Immature natural killer cell (primary cell): ENCODE results near the gene ZNF83. TPM values are rescaled to one million over a fixed set of nuclear protein-coding genes. Genes with fewer than 3 reads are reported as not detected.
A peak's percentile ranks its signal among the peaks of the same experiment; 100 is the strongest.
"Not testable (repeated sequence)": the region's sequence is repeated elsewhere in the genome, so short reads cannot be mapped to it uniquely, and the experiment has no call there.

Experiments used
- DNase-seq, 3 donors: peaks; one replicate each; pipeline ENCODE4 v3.0.0; 2022; ENCODE audit warnings: mixed read lengths in 1 of 3
- H3K27ac Mint-ChIP-seq, 6 donors: one replicate each; pipeline ENCODE4 v1.8.0; 2020; ENCODE audit warnings: mixed read lengths in 6 of 6, mild to moderate bottlenecking in 5 of 6, inconsistent platforms in 4 of 6, moderate library complexity in 3 of 6
- H3K27me3 Mint-ChIP-seq, 3 donors: one replicate each; pipeline ENCODE4 v1.8.0; 2020 to 2021; ENCODE audit warnings: low read depth in 3 of 3, mild to moderate bottlenecking in 3 of 3, mixed read lengths in 3 of 3, moderate library complexity in 3 of 3, inconsistent platforms in 1 of 3
- H3K36me3 Mint-ChIP-seq, 3 donors: one replicate each; pipeline ENCODE4 v1.8.0; 2020; ENCODE audit warnings: mixed read lengths in 3 of 3, inconsistent platforms in 2 of 3, mild to moderate bottlenecking in 2 of 3
- H3K4me1 Mint-ChIP-seq, 2 donors: one replicate each; pipeline ENCODE4 v1.8.0; 2020; ENCODE audit warnings: inconsistent platforms in 2 of 2, mild to moderate bottlenecking in 2 of 2, mixed read lengths in 2 of 2, moderate library complexity in 1 of 2
- H3K4me3 Mint-ChIP-seq, 5 donors: one replicate each; pipeline ENCODE4 v1.8.0; 2020; ENCODE audit warnings: mild to moderate bottlenecking in 5 of 5, mixed read lengths in 5 of 5, inconsistent platforms in 3 of 5, moderate library complexity in 3 of 5
- H3K9me3 Mint-ChIP-seq, 6 donors: one replicate each; pipeline ENCODE4 v1.8.0; 2020; ENCODE audit warnings: mild to moderate bottlenecking in 6 of 6, mixed read lengths in 6 of 6, inconsistent platforms in 4 of 6, moderate library complexity in 3 of 6
- polyA plus RNA-seq, 3 donors: library from polyadenylated mRNA; unstranded; fragments of 300-500 nt; fragmentation: Illumina TruSeq; gene quantifications; one replicate each; pipeline ENCODE4 v1.2.3, GENCODE V29; 2021

The ZNF83 gene
- polyA plus RNA-seq, 3 donors from 2014 or later = 5.2 to 19.1 (median 8.3) TPM

DNA sequence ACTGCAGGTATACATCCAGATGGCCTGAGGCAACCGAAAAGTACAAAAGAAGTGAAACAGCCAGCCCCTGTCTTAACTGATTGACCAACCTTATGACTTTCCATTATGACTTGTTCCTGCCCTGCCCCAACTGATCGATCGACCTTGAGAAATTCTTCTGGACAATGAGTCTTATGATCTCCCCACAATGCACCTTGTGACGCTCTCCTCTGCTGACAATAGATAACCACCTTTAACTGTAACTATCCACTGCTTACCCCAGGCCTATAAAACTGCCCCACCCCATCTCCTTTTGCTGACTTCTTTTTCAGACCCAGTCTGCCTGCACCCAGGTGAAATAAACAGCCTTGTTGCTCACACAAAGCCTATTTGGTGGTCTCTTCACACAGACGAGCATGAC is 11.2 kb downstream of the ZNF83 start:
- Mint-ChIP-seq H3K27me3 (peaks cover 0 to under 1% (median 0%) of the 10 kb centered on the region in 3 donors), H3K4me1 (peaks cover 3 to 5% of the 10 kb centered on the region in 2 donors), H3K27ac (no peak overlapping the region), H3K4me3 (no peak overlapping the region), H3K9me3 (no peaks in the 10 kb centered on the region), H3K36me3 (peaks cover 7 to 14% (median 9%) of the 10 kb centered on the region in 3 donors)
- DNase-seq = no peak

DNA sequence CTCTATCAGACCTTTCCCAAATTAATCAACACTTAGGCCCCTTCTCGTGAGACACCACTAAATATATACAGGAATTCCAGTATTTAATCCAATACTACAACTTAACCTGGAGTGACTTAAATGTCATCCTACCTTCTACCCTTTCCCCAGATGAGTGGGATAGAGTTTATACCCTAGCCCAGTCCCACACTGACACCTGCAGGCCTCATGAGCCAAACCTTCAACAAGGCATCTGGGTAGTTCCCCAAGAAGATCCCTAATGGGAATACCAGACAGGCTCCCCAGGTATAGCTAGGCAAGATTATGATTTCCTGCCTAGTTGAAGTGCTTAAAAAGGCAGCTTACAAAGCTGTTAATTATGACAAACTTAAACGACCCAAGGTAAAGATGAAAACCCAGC is 15.9 kb downstream of the ZNF83 start:
- Mint-ChIP-seq H3K27ac (peak overlapping the region in 4 of 6 donors; percentile 12 to 35 (median 24)), H3K36me3 (peaks cover 26 to 37% (median 31%) of the 10 kb centered on the region in 3 donors), H3K9me3 (peaks cover 0 to under 1% (median 0%) of the 10 kb centered on the region in 6 donors), H3K4me3 (no peak overlapping the region), H3K27me3 (peaks cover 0 to 4% (median 2%) of the 10 kb centered on the region in 3 donors), H3K4me1 (peaks cover 20 to 25% of the 10 kb centered on the region in 2 donors)
- DNase-seq = no peak

DNA sequence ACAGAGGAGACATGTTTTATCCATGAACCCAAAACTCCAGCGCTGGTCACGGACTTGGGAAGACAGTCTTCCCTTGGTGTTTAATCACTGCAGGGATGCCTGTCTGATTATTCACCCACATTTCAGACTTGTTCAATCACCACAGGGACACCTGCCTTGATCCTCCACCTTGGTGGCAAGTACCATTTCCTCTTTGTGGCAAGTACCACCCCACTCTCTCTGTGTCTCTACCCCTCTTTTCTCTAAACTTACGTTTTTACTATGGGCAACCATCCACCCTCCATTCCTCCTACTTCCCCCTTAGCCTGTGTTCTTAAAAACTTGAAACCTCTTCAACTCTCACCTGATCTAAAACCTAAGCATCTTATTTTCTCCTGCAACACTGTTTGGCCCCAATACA is 16.8 kb downstream of the ZNF83 start:
- DNase-seq = no peak
- peaks cover 33 to 46% (median 37%) of the 10 kb centered on the region in 3 donors for H3K36me3 Mint-ChIP-seq
- peaks cover 23 to 25% of the 10 kb centered on the region in 2 donors for H3K4me1 Mint-ChIP-seq
- H3K9me3 Mint-ChIP-seq = peaks cover 0 to 6% (median 4%) of the 10 kb centered on the region in 6 donors
- peaks cover 0 to 4% (median 2%) of the 10 kb centered on the region in 3 donors for H3K27me3 Mint-ChIP-seq
- peak overlapping the region; percentile 30 to 74 (median 41) for H3K27ac Mint-ChIP-seq
- H3K4me3 Mint-ChIP-seq = no peak overlapping the region

DNA sequence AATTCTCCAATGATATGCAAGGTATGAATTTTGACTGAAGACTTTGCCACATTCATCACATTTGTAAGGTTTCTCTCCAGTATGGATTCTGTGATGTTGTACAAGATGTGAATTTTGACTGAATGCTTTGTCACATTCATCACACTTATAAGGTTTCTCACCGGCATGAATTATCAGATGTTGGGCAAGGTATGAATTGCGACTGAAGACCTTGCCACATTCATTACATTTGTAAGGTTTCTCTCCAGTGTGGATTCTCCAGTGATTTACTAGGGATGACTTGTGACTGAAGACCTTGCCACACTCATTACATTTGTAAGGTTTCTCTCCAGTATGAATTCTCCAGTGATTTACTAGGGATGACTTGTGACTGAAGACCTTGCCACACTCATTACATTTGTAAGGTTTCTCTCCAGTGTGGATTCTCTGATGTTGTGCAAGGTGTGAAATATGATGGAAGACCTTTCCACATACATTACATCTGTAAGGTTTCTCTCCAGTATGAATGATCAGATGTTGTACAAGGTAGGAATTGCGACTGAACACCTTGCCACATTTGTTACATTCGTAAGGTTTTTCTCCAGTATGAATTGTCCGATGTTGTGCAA is 24.8 kb downstream of the ZNF83 start:
- Mint-ChIP-seq H3K27ac (no peak overlapping the region), H3K9me3 (peaks cover 14 to 40% (median 36%) of the 10 kb centered on the region in 6 donors)
- no peak for DNase-seq

DNA sequence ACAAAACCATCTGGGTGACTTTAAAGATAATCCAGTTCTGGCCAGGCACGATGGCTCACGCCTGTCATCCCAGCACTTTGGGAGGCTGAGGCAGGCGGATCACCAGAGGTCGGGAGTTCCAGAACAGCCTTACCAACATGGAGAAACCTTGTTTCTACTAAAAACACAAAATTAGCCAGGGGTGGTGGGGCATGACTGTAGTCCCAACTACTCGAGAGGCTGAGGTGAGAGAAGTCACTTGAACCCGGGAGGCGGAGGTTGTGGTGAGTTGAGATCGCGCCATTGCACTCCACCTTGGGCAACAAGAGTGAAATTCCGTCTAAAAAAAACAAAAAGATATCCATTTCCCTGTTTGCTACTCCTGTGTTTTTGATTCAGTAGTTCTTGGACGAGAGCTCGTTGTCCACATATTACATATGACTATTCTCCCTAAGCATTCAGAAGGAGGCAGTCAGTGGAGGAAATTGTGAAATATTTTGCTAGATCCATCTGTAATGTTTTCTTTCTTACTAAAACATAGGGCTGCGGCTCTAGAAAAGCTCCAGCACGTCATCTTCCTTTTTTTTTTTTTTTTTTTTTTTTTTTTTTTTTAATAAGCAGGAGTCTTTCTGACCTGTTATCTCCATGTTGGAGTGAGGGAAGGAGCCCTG is 34.5 kb downstream of the ZNF83 start:
- no peak overlapping the region for H3K27ac Mint-ChIP-seq
- DNase-seq = no peak
- H3K27me3 Mint-ChIP-seq = peaks cover 0 to 4% (median 2%) of the 10 kb centered on the region in 3 donors
- peaks cover 41 to 55% of the 10 kb centered on the region in 2 donors for H3K4me1 Mint-ChIP-seq
- H3K36me3 Mint-ChIP-seq = peaks cover 10 to 15% (median 13%) of the 10 kb centered on the region in 3 donors
- peak overlapping the region in 4 of 5 donors; percentile 27 to 54 (median 32) for H3K4me3 Mint-ChIP-seq
- peaks cover 0 to 2% (median 0%) of the 10 kb centered on the region in 6 donors for H3K9me3 Mint-ChIP-seq

More for the DNA sequence above, 24.8 kb downstream of the ZNF83 start:
- peaks cover 52 to 73% (median 65%) of the 10 kb centered on the region in 3 donors for H3K36me3 Mint-ChIP-seq
- no peak overlapping the region for H3K4me3 Mint-ChIP-seq
- H3K4me1 Mint-ChIP-seq = peaks cover 7 to 31% of the 10 kb centered on the region in 2 donors
- H3K27me3 Mint-ChIP-seq = peaks cover 0 to 2% (median 0%) of the 10 kb centered on the region in 3 donors

DNA sequence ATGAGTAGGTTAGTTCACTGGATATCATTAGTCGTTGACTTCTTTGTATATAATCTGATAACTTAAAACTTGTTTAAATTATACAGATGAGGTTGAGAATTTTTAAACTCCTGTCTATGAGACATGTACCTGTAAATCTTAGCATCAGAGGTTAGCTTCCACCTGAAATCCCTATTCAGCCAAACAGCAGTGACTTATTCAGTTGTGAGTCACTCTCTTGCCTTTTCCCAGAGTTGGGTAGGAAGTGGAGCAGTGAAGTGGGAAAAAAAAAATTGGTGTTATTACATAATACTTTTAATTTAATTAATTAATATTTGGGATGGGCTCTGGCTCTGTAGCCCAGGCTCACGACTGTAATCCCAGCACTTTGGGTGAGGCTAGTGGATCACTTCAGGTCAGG is 35.2 kb downstream of the ZNF83 start:
- H3K36me3 Mint-ChIP-seq = peaks cover 10 to 13% (median 13%) of the 10 kb centered on the region in 3 donors

DNA sequence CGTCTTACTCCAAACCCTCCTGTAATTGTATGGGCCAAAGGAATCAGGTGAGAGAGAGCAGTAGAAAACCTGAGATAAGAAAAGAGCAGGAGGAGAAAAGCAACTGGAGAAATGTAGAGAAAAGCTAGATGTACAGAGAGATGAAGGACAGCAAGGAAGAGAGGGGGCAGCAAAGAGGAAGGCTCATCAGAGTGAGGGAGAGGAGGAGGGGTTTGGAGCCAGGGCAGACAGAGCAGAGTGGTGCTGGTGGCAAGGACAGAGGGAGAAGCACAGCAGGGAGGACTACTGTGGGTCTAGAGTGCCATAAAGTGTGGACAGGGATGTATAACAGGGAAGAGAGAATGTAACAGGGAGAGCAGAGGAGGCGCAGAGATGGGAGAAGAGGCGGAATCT is 36.2 kb downstream of the ZNF83 start:
- Mint-ChIP-seq H3K27ac (peak overlapping the region; percentile 78 to 92 (median 87)), H3K4me1 (peaks cover 41 to 53% of the 10 kb centered on the region in 2 donors), H3K36me3 (peaks cover 17 to 21% (median 20%) of the 10 kb centered on the region in 3 donors), H3K4me3 (peak overlapping the region; percentile 86 to 96 (median 95))
- not testable (repeated sequence) for DNase-seq, H3K9me3 Mint-ChIP-seq, H3K27me3 Mint-ChIP-seq

More for the DNA sequence above, 35.2 kb downstream of the ZNF83 start:
- no peak for DNase-seq
- Mint-ChIP-seq H3K27me3 (peaks cover 0 to 4% (median 2%) of the 10 kb centered on the region in 3 donors), H3K4me3 (peak overlapping the region; percentile 32 to 96 (median 95)), H3K27ac (peak overlapping the region in 2 of 6 donors; percentile 45 to 83), H3K9me3 (peaks cover 0 to 2% (median 0%) of the 10 kb centered on the region in 6 donors), H3K4me1 (peaks cover 41 to 53% of the 10 kb centered on the region in 2 donors)

DNA sequence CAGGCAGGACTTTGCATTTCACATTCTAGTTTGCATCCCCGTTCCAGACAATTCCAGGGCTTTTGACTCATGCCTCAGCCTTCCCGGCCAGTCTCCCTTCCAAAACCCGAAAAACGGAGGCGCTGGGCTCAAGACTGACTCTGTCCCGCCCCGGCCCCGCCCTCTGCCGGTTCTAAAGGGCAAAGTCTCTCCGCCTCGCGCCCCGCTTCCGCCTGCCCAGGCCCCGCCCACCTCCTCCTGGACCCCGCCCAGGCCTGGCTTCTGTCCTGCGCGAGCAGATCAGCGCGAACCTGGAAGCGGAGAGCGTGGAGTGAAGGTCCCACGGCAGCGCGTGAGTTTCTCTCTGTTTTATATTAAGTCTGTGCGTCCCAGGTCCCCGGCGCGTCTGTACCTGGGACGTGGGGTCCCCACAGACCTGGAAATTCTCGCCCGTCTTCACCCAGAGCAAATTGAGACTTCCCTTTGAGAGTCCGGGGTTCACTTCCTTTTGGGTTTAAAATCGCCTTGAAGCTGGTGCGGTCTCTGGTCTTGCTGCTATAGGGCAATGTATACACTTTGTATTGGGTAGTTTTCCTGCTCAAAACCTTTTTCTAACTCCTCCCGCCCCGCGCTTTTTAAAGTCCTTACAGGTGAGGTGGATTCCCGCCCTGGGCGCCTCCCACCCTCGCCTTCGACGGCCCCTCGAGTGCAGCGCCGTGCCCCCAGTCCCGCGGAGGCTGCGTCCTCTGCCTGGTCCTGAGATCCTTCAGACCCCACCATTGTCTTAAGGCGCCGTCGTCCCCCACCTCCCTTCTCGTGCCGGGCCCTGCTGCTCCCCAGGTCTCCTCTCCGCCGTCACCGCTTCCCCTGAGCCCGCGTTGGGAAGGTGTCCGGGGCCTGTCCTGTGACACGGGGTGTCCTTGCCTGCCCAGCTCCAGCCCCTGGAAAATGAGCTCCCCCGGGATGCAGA is 36.9 kb downstream of the ZNF83 start:
- Mint-ChIP-seq H3K9me3 (peaks cover 0 to 10% (median 8%) of the 10 kb centered on the region in 6 donors), H3K27ac (peak overlapping the region; percentile 78 to 92 (median 87)), H3K27me3 (peaks cover 0 to 3% (median 2%) of the 10 kb centered on the region in 3 donors), H3K4me3 (peak overlapping the region; percentile 86 to 96 (median 95)), H3K4me1 (peaks cover 39 to 47% of the 10 kb centered on the region in 2 donors), H3K36me3 (peaks cover 23 to 25% (median 25%) of the 10 kb centered on the region in 3 donors)
- DNase-seq = peak; percentile 88 to 91 (median 90)

DNA sequence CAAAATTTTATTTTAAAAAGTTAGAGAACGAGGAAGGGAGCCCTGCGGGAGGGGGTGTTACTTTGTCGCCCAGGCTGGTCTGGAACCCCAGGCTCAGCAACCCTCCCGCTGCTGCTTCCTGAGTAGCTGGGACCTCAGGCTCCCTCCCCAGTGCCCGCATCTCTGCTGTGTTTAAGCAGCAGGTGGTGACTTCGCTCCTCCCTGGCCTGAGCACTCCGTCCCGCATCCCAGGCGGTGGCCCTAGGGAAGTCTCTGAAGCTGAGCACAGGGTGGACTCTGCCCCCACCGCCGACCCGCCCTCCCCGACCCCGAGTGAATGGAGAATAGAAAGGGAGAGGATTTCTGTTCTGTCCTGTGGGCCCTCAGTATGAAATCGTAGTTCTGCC is 37.5 kb downstream of the ZNF83 start:
- Mint-ChIP-seq H3K27me3 (peaks cover 0 to 2% (median 2%) of the 10 kb centered on the region in 3 donors), H3K4me3 (peak overlapping the region; percentile 86 to 96 (median 95)), H3K36me3 (peaks cover 28% of the 10 kb centered on the region in 3 donors), H3K9me3 (peaks cover 0 to 16% (median 10%) of the 10 kb centered on the region in 6 donors), H3K27ac (peak overlapping the region; percentile 78 to 92 (median 86)), H3K4me1 (peaks cover 35 to 40% of the 10 kb centered on the region in 2 donors)
- DNase-seq = no peak

DNA sequence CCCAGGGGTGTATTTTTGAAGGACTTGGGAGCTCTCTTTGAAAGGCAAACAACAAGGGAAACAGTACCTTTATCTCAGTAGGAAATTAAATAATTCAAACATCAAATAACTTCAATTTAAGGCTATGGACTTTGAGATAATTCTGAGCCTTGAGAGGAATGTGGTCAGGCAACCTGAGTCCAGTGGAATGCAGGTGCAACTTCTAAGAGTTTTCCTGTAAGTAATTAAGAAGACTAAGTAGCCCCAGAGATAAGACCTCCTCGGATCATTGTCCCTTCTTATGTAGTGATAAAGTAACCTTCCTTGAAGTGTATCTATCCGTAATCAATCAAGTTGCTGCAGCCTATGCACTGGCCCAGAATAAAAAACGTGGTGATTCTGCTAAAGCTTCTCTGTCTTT is 38.9 kb downstream of the ZNF83 start:
- H3K36me3 Mint-ChIP-seq = peaks cover 30 to 32% (median 31%) of the 10 kb centered on the region in 3 donors
- H3K27me3 Mint-ChIP-seq = peaks cover 2% of the 10 kb centered on the region in 3 donors
- peak overlapping the region in 2 of 5 donors; percentile 24 to 58 for H3K4me3 Mint-ChIP-seq
- no peak overlapping the region for H3K27ac Mint-ChIP-seq
- H3K9me3 Mint-ChIP-seq = peaks cover 0 to 18% (median 10%) of the 10 kb centered on the region in 6 donors
- H3K4me1 Mint-ChIP-seq = peaks cover 28 to 30% of the 10 kb centered on the region in 2 donors
- no peak for DNase-seq

DNA sequence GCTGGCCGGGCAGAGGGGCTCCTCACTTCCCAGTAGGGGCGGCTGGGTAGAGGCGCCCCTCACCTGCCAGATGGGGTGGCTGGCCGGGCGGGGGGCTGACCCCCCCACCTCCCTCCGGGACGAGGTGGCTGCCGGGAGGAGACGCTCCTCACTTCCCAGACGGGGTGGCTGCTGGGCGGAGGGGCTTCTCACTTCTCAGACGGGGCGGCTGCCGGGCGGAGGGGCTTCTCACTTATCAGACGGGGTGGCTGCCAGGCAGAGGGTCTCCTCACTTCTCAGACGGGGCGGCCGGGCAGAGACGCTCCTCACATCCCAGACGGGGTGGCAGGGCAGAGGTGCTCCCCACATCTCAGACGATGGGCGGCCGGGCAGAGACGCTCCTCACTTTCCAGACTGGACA is 44.7 kb downstream of the ZNF83 start:
- H3K4me1 Mint-ChIP-seq, H3K4me3 Mint-ChIP-seq, DNase-seq, H3K27ac Mint-ChIP-seq, H3K27me3 Mint-ChIP-seq: not testable (repeated sequence)
- Mint-ChIP-seq H3K36me3 (peaks cover 38 to 53% (median 51%) of the 10 kb centered on the region in 3 donors), H3K9me3 (peaks cover 0 to 18% (median 11%) of the 10 kb centered on the region in 6 donors)

DNA sequence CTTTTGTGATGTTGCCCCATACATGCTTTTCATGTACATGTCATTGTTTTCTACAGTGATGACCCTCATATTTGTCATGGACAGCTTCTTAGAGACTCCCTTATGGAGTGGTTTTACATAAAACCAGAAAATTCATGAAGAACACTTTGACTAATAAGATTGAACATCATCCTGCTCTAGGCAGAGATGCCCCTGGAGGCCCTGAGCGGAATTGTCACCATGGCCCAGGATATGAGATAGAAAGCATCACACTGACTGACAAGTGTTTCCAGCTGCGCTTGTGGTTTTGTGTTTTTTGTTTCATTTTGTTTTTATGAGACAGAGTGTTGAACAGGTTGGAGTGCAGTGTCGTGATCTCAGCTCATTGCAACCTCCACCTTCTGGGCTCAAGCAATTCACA is 45.9 kb downstream of the ZNF83 start:
- Mint-ChIP-seq H3K4me1 (no peaks in the 10 kb centered on the region), H3K36me3 (peaks cover 37 to 54% (median 51%) of the 10 kb centered on the region in 3 donors), H3K27ac (no peak overlapping the region), H3K4me3 (no peak overlapping the region), H3K9me3 (peaks cover 2 to 19% (median 14%) of the 10 kb centered on the region in 6 donors), H3K27me3 (peaks cover 0 to 6% (median 0%) of the 10 kb centered on the region in 3 donors)
- peak in 1 of 3 donors; percentile 12 for DNase-seq

DNA sequence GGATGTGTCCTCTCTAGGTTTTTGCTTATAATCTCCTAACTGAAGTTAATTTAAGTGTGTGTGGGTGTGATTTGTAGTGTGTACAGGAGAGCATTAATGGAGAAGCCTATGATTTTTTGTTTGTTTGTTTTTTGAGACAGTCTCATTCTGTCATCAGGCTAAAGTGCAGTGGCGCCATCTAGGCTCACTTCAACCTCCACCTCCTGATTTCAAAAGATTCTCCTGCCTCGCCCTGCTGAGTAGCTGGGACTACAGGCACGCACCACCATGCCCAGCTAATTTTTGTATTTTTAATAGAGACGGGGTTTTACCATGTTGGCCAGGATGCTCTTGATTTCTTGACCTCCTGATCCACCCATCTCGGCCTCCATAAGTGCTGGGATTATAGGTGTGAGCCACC is 47.4 kb downstream of the ZNF83 start:
- Mint-ChIP-seq H3K36me3 (peaks cover 22 to 48% (median 37%) of the 10 kb centered on the region in 3 donors), H3K9me3 (peaks cover 3 to 15% (median 10%) of the 10 kb centered on the region in 6 donors), H3K4me3 (no peak overlapping the region), H3K27me3 (peaks cover 0 to 8% (median 0%) of the 10 kb centered on the region in 3 donors), H3K4me1 (no peaks in the 10 kb centered on the region), H3K27ac (peak overlapping the region in 1 of 6 donors; percentile 36)
- peak in 1 of 3 donors; percentile 6 for DNase-seq
